ENCODE data around the gene DGKB.

DGKB gene

GRCh38 chr7:14769261-14769660, 133.3 kb downstream of the DGKB start:
- ChIA-PET POLR2A (no interaction called here), CTCF (no interaction called here)
- no peak for TF ChIP-seq CTCF (IDR thresholded peaks at IDR 0.05; ENCODE audit: control extremely low read depth, extremely low read depth, low read depth, missing control alignments)
- DNase-seq (ENCODE audit: extremely low spot score) = no peak

- ChIA-PET POLR2A (no interaction called here), CTCF (no interaction called here)
- DNase-seq (ENCODE audit: extremely low spot score) = no peak
- no peak for TF ChIP-seq CTCF (IDR thresholded peaks at IDR 0.05; ENCODE audit: control extremely low read depth, extremely low read depth, low read depth, missing control alignments)
Observed at GRCh38 chr7:14767716-14768425, 134.7 kb downstream of the DGKB start.

GRCh38 chr7:14766747-14767146, 135.8 kb downstream of the DGKB start:
- no peak for TF ChIP-seq CTCF (IDR thresholded peaks at IDR 0.05; ENCODE audit: control extremely low read depth, extremely low read depth, low read depth, missing control alignments)
- POLR2A ChIA-PET = no interaction called here
- CTCF ChIA-PET = interaction anchor here (1.0 kb wide), 1 partner anchor 20 kb away, joined by 3 read pairs; no protein-coding TSS in a partner anchor
- DNase-seq (ENCODE audit: extremely low spot score) = no peak

- ChIA-PET CTCF (no interaction called here), POLR2A (no interaction called here)
- no peak for TF ChIP-seq CTCF (IDR thresholded peaks at IDR 0.05; ENCODE audit: control extremely low read depth, extremely low read depth, low read depth, missing control alignments)
- DNase-seq (ENCODE audit: extremely low spot score) = no peak
Observed at GRCh38 chr7:14765731-14766130, 136.8 kb downstream of the DGKB start.

- no peak for TF ChIP-seq CTCF (IDR thresholded peaks at IDR 0.05; ENCODE audit: control extremely low read depth, extremely low read depth, low read depth, missing control alignments)
- ChIA-PET POLR2A (no interaction called here), CTCF (interaction anchor here (1.2 to 1.5 kb wide), 3 partner anchors 14 to 253 kb away, joined by 3 to 5 read pairs (median 4); no protein-coding TSS in a partner anchor)
- no peak for DNase-seq (ENCODE audit: extremely low spot score)
Observed at GRCh38 chr7:14762561-14762960, 140.0 kb downstream of the DGKB start.

- CTCF ChIA-PET = interaction anchor here (1.2 to 1.5 kb wide), 2 partner anchors 15 to 254 kb away, joined by 3 to 4 read pairs; no protein-coding TSS in a partner anchor
- no peak for DNase-seq (ENCODE audit: extremely low spot score)
- POLR2A ChIA-PET = no interaction called here
- TF ChIP-seq CTCF (IDR thresholded peaks at IDR 0.05; ENCODE audit: control extremely low read depth, extremely low read depth, low read depth, missing control alignments) = no peak
Observed at GRCh38 chr7:14761510-14762296, 140.8 kb downstream of the DGKB start.

Data from GM10248 (cell line).